Left ventricle myocardium superior (tissue), 1 donor: ENCODE measurements around the gene TSPEAR. TPM values are rescaled to one million over a fixed set of nuclear protein-coding genes. Genes with fewer than 3 reads are reported as not detected.
A peak's percentile ranks its signal among the peaks of the same experiment; 100 is the strongest.

Experiments
- ATAC-seq: fragments of 200-7000 bp; cut with Tn5 transposase; one replicate; pipeline ENCODE4 v1.9.1; 2020; ENCODE audit warnings: mild to moderate bottlenecking, moderate library complexity
- DNase-seq: peaks from one replicate; pipeline ENCODE4 v3.0.0-alpha.2; 2020
- intact Hi-C: fragments of 100-400 bp; cut with micrococcal nuclease; formaldehyde crosslinking; loops from one replicate; pipeline ENCODE4 v1.11.0; 2022
- total RNA-seq: library from RNA; stranded (reverse); fragmentation: NEBNext Ultra II Directional; extraction: Animal tissue kit (Norgen Biotek cat#: 25700); gene quantifications from one replicate; pipeline ENCODE4 v1.2.1, GENCODE V29; 2021
- donor health status: DM: no; HTN: yes; CAD: no; lungs with severe emphysema.

The TSPEAR gene
- total RNA-seq, 1 donor from 2014 or later: 2.7 TPM

DNA sequence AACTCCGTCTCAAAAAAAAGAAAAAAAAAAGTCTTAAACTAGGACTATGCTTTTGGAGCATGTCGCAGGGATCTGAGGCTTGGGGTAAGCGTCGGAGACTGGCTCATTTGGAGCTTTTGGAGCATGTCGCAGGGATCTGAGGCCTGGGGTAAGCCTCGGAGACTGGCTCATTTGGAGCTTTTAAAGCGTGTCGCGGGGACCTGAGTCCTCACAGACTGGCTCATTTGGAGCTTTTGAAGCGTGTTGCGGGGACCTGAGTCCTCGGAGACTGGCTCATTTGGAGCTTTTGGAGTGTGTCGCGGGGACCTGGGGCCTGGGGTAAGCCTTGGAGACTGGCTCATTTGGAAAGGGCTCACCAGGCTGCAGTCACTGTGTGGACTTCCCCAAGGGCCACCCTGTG, 13.6 kb upstream of the TSPEAR start:
- no peak for DNase-seq
- ATAC-seq: no peak
- intact Hi-C loops: no loop called here

- DNase-seq (no peak), ATAC-seq (no peak)
- intact Hi-C loops: no loop called here
Observed at GRCh38 chr21:44724196-44724595, 12.8 kb upstream of the TSPEAR start.

- no peak for DNase-seq
- intact Hi-C loops: no loop called here
- ATAC-seq: no peak
Observed at GRCh38 chr21:44723177-44724131, 12.1 kb upstream of the TSPEAR start.

DNA sequence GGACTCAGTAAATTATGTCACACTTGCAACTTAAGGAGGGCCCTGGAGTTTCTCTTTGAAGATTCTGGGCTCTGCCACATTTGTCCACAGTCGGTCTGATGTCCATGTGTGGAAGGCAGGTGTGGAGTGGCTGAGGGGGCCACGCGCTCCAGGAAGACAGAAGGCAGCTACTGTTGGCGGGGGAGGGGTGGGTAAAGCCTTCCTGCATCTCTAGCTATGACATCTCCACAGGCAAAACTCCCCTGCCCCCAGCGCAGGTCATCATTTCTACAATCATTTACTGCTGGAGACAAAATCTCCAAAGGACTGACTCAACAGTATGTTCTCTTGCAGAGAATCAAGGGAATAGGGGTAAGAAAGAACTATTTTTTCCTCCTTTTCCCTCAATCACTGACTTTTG, 11.4 kb upstream of the TSPEAR start:
- intact Hi-C loops: no loop called here
- ATAC-seq (no peak), DNase-seq (no peak)

- intact Hi-C loops: no loop called here
- DNase-seq (no peak), ATAC-seq (peak; percentile 92)
Observed at GRCh38 chr21:44720170-44720569, 8.8 kb upstream of the TSPEAR start.

GRCh38 chr21:44718571-44718970, 7.2 kb upstream of the TSPEAR start:
- ATAC-seq: no peak
- DNase-seq: no peak
- intact Hi-C loops: no loop called here

GRCh38 chr21:44718093-44718492, 6.7 kb upstream of the TSPEAR start:
- intact Hi-C loops: no loop called here
- DNase-seq (no peak), ATAC-seq (no peak)

DNA sequence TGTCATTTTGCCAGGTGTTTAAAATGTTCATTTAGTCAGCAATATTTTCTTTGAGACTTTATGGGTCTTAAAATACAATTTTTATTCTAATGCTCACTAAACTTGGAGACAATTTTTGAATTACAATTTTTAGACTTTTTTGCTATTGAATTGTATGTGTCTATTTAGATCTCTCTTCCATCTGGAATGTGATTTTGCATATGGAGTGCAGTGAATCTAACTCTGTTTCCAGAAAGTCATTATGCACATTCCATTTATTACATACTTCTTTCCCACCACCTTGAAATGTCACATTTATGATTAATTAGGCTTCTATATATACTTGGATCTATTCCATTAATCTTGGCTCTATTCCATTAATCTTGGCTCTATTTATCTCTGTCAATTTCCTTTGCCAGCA, 5.6 kb upstream of the TSPEAR start:
- DNase-seq: no peak
- intact Hi-C loops: no loop called here
- no peak for ATAC-seq

DNA sequence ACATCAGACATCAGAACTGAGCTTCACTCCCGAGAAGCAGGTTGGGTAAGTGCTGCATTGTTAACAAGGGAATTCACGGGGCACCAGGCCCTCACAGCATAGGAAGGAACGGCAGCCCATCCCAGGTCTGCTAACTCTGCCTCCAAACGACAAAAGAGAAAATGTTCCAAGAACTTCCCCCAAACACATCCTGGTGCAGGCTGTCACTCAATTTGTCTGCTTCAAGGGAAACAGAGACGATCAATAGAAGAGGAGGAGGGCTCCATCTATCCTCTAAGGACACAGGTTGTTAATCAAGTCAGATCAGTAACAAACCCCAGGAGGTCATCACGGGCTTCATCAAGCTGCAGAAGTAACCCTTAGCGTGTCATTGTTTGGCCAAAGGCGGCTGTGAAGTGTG, 3.5 kb upstream of the TSPEAR start:
- no peak for ATAC-seq
- no peak for DNase-seq
- intact Hi-C loops: no loop called here

DNA sequence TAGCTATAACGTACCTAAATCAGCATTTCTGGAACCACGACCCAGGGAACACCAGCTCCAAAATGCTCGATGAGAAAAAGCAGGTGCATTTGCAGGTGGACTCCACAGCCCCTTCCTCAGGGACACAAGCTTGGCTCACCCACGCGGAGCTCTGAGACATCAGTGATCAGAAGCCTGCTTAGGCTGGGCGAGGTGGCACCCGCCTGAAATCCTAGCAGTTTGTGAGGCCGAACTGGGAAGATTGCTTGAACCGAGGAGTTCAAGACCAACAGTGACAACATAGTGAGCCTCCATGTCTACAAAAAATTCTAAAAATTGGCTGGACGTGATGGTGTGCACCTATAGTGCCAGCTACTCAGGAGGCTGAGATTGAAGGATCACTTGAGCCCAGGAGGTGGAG, 2.5 kb upstream of the TSPEAR start:
- no peak for ATAC-seq
- DNase-seq: no peak
- intact Hi-C loops: no loop called here

- DNase-seq (no peak), ATAC-seq (no peak)
- intact Hi-C loops: no loop called here
Observed at GRCh38 chr21:44713130-44713529, 1.8 kb upstream of the TSPEAR start.

GRCh38 chr21:44712203-44713028, 1.0 kb upstream of the TSPEAR start:
- ATAC-seq (no peak), DNase-seq (no peak)
- intact Hi-C loops: no loop called here

DNA sequence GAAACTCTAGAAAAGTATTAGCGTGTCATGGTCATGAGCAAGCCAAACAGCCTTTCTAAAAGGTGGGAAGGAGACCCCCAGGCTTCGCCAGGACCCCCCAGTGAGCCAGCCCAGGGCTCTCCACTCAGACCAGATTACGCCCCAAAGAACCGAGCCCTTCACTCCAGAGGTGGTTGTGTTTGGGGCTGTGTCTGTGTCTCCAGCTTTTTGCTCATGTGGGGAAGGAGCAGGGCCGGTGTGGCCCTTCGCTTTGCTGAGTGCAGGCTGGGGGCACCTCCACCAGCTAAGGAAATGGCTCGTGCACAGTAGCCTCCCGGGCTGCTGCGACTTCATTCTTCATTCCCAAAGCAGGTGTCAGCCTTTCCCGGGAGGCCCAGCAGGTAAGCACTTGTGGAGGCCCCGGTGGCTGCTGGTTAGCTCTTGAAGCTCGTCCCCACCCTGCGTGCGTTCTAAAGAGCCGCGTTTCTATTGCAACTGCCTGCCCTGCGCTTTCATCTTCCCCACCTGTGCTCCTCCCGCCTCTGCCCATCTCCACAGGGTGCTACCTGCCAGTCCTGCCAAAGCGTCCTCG, 531 bp downstream of the TSPEAR start:
- intact Hi-C loops: no loop called here
- no peak for DNase-seq
- no peak for ATAC-seq

DNA sequence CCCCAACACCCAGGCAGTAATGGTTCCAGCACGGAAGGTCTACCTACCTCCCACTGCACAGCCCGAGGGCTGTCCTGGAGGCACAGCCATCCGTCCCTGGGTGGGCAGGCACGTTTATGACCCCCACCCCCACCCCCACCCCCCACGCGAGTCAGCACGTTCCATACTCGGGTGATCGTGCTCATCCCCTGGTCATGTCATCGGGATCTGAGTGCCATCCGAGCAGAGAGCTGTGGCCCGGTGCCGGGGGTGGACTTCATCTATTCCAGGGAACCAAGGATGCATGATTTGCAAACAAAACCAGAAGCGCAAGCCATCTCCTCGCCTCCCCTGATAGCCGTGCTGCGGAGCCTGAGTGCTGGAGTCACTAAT, 1.1 kb downstream of the TSPEAR start:
- intact Hi-C loops: no loop called here
- DNase-seq (no peak), ATAC-seq (no peak)

- ATAC-seq (peak; percentile 78), DNase-seq (peak; percentile 68)
- intact Hi-C loops: no loop called here
Observed at GRCh38 chr21:44709426-44710293, 1.7 kb downstream of the TSPEAR start.

DNA sequence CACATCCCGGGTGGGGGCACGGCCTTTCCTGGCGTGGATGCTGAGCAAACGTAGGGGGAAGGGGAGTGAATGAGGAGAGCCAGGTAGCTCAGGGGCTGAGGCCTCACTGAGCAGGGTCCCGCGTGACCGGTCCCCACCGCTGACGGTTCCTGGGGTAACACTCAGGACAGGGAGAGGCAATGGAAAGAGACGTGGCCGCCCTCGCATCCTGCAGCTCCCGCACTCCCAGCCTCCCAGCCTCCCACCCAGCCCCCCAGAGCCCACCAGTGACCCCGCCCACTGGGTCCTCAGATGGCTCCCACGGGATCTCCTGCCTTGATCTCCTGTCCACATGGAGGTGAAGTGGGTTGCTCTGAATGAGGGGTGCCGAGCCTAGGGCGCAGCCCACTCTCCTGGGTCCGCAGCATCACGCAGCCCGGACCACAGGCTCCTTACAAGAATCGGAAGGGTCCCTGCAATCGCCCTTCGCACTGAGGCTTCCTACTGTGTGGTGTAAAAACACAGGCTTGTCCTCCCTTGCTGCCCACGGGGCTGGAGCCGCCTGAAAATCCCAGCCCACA, 2.4 kb downstream of the TSPEAR start:
- intact Hi-C loops: no loop called here
- no peak for DNase-seq
- ATAC-seq: peak; percentile 2

DNA sequence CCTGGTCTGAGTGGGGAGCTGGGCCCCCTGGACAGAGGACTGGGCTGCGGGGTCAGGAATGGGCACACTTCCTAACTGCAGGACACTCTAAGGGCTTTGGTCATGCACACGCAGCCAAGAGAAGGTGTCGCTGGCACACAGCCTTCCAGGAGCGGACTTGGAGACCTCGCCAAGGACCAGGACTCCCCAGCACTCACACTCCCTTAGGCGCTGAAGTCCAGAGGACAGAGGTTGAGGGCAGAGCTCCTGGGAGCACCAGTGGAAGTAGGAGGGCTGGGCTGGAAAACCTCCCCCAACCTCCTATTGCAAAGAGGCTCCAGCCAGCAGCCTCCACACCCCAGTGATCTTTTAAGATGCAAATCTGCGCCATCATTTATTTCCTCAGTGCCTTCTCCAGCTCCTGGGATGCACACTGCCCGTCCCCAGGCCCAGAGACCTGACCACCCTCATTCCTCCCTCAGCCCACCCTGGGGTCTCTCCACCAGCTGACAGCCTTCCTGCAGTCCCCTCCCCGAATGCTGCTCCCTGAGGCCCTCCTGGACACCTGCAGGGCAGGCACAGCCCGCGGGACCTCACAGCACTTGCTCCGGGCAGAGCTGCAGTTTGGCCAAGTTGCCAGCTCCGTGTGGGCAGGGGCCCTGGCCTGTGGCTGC, 3.0 kb downstream of the TSPEAR start:
- peak; percentile 73 for ATAC-seq
- intact Hi-C loops: no loop called here
- DNase-seq: peak; percentile 72
